ENCODE measurements around the gene COLQ.

Gene COLQ

DNA sequence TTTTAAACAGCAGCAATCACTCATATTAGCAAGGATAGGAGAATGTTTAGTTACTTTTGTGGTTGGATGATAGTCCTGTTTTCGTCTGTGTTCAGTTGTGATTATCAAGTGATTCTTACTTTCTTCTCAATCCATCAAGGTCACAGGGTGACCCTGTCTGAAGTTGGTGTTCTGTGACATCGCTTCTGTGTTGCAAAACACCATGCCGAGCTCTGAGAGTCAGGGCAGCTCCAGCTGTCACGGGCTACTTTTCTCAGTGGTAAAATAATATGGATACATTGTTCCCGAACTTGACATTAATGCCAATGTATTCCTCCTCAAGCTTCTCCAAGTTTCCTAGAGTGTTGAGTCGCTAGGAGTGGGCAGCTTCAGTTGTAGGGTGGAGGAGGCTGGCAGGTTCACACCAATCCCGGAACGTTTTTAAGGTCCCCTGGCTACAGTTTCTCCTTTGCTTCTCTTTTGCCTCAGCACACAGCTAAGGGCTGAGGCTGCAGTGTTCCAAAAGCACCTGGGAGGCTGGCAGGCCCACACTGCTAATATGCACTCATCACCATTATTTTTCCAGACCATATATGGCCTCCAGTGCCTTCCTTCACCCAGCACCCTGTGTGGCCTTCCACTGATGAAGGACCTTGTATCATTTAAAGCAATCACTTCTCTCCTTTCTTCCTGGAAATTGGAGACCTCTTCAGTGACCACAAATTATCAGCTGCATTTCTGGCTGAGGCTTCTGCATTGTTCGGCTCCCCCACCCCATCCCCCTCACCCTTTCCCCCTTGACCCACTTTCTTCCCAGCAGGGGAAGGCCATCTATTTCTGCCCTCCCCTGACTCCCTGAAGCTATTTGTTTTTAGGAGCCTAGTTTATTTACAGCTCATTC is 25.8 kb downstream of the COLQ start:
- Histone ChIP-seq H3K4me3 (no peak overlapping the region), H3K27ac (no peak overlapping the region)
- TF ChIP-seq, protein P1, sequence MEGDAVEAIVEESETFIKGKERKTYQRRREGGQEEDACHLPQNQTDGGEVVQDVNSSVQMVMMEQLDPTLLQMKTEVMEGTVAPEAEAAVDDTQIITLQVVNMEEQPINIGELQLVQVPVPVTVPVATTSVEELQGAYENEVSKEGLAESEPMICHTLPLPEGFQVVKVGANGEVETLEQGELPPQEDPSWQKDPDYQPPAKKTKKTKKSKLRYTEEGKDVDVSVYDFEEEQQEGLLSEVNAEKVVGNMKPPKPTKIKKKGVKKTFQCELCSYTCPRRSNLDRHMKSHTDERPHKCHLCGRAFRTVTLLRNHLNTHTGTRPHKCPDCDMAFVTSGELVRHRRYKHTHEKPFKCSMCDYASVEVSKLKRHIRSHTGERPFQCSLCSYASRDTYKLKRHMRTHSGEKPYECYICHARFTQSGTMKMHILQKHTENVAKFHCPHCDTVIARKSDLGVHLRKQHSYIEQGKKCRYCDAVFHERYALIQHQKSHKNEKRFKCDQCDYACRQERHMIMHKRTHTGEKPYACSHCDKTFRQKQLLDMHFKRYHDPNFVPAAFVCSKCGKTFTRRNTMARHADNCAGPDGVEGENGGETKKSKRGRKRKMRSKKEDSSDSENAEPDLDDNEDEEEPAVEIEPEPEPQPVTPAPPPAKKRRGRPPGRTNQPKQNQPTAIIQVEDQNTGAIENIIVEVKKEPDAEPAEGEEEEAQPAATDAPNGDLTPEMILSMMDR (IDR thresholded peaks at IDR 0.05), result no peak
- no peak for DNase-seq (ENCODE audit: low spot score)

DNA sequence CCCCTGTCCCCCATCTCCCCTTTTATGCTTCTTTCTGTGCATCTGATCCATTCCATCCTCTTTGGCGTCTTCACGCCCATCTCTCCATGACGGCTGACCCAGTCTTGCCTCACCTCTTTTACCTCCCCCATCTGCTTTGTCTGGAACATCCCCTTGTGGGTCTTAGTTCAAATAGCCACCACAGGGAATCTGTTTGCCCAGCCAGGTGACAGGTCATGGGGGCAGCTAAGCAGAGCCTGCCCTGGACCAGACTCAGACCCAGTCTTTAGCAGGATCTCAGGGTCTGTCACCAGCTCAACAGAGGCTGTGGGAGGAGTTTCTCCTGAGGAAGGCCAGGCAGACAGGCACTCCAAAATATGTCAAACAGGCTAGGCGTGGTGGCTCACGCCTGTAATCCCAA is 28.1 kb downstream of the COLQ start:
- DNase-seq (ENCODE audit: low spot score), result no peak
- Histone ChIP-seq H3K27ac (no peak overlapping the region), H3K4me3 (no peak overlapping the region)
- TF ChIP-seq, protein P1 (IDR thresholded peaks at IDR 0.05), result no peak

DNA sequence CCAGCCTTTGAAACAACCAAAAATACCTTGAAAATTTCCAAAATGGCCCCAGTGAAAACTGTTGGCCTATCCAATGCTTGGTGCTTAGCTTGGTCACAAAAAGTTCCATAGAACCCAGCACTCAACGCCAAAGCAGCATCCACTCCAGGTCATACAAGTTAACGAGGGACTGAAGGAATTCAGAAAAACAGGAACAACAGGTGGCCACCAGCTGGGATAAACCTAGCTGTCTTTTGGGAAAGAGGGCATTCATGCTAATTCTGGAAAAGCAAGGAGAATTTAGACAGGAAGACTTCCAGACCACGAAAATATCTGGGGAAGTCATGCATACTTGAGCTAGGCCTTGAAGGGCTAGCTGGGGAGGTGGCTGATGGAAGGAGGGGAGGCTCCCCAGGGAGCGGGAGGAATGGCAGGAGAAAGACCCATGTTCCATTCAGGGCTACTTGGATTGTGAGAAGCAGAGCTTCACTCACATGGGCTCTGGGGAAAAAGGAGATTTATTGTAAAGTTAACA is 28.6 kb downstream of the COLQ start:
- TF ChIP-seq, protein P1 (IDR thresholded peaks at IDR 0.05), result no peak
- H3K4me3 ChIP-seq, result no peak overlapping the region
- H3K27ac ChIP-seq, result no peak overlapping the region
- DNase-seq (ENCODE audit: low spot score), result no peak

DNA sequence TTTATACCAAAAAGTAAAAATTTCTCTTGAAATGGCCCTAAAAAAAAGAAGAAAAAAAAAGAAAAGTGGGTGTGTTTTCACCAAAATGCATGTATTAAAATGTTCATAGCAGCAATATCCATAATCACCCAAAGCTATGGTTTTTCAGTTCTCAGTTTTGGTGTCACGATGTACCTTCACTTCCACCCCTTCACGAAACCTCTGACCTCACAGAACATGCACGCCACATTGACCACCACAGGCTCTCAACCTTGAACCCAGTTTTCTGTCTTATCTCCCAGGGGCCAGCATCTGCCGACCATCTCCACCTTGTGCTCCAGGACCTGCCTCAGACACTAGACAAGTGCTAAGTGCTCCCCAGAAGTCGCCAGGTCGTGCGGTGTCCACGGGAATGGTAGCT is 30.4 kb downstream of the COLQ start:
- Histone ChIP-seq H3K27ac (no peak overlapping the region), H3K4me3 (no peak overlapping the region)
- DNase-seq (ENCODE audit: low spot score), result no peak
- TF ChIP-seq, protein P1 (IDR thresholded peaks at IDR 0.05), result no peak

DNA sequence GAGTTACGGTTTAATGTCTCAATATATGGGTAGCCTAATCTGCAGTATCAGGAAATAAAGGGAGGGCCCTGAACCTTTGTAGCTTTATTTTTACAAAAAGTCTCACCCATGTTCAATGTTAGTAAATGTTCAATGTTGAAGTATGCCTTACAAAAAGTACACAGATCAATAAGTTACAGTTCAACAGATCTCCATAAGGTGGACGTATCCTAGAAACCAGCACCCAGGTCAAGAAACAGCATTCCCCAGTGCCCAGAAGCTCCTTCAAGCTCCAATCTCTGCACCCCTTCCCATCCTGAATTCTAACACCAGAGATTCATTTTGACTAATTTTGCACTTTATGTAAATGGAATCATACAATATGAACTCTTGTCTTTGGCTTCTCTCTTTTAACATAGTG is 31.3 kb downstream of the COLQ start:
- DNase-seq (ENCODE audit: low spot score), result no peak
- Histone ChIP-seq H3K27ac (no peak overlapping the region), H3K4me3 (no peak overlapping the region)
- TF ChIP-seq, protein P1 (IDR thresholded peaks at IDR 0.05), result no peak

DNA sequence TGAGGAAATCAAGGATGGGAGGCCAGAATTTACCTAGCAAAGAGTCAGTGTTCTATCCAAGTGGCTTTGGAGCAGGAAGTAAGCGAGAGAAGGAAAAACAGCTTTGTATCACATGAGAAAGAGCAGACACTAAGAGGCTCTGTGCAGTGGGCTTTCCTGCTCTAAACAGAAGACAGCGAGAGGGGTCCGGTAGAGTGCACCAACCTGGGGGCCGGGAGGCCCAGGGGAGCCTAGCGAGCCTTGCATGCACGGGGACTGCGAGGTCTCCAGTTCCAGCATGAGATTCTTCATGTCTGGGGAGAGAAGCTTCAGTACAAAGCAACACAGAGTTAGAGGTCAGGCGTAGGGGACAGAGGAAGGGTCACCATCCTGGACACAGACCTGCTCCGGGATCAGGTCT is 33.5 kb downstream of the COLQ start:
- Histone ChIP-seq H3K4me3 (no peak overlapping the region), H3K27ac (no peak overlapping the region)
- DNase-seq (ENCODE audit: low spot score), result no peak
- TF ChIP-seq, protein P1 (IDR thresholded peaks at IDR 0.05), result no peak

DNA sequence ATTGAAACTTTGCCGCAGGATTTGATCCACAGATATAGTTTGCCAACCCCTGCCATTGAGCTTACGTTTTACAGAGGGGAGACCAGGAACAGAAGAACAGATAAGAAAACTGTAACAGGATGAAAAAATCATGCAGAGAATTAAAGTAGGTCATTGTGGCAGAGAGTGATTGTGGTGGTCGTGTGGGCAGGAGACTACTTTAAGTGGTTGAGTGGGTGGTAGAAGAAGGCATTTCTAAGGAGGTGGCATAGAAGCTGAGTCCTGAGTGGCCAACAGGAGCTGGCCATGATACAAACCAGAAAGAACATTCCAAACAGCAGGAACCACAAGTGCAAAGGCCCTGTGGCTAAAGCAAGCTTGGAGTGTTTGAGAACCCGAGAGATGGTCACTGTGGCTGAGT is 34.5 kb downstream of the COLQ start:
- TF ChIP-seq, protein P1 (IDR thresholded peaks at IDR 0.05), result no peak
- no peak for DNase-seq (ENCODE audit: low spot score)
- H3K27ac ChIP-seq, result no peak overlapping the region
- H3K4me3 ChIP-seq, result no peak overlapping the region

Measured in coronary artery (tissue), 2 donors.